Measurements from ENCODE around the gene PCDHB14. TPM values are rescaled to one million over a fixed set of nuclear protein-coding genes. Genes with fewer than 3 reads are reported as not detected.
"Not testable (repeated sequence)": the region's sequence is repeated elsewhere in the genome, so short reads cannot be mapped to it uniquely, and the experiment has no call there.

PCDHB14 gene
- total RNA-seq, 2 donors from 2014 or later = 1.2 to 1.7 TPM

DNA sequence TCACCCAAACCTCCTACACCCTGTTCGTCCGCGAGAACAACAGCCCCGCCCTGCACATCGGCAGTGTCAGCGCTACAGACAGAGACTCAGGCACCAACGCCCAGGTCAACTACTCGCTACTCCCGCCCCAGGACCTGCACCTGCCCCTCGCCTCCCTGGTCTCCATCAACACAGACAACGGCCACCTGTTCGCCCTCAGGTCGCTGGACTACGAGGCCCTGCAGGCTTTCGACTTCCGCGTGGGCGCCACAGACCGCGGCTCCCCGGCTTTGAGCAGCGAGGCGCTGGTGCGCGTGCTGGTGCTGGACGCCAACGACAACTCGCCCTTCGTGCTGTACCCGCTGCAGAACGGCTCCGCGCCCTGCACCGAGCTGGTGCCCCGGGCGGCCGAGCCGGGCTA lies 22.0 kb upstream of the PCDHB14 start:
- DNase-seq; intact Hi-C loops (cut with DNase I, micrococcal nuclease); ATAC-seq: not testable (repeated sequence)

DNA sequence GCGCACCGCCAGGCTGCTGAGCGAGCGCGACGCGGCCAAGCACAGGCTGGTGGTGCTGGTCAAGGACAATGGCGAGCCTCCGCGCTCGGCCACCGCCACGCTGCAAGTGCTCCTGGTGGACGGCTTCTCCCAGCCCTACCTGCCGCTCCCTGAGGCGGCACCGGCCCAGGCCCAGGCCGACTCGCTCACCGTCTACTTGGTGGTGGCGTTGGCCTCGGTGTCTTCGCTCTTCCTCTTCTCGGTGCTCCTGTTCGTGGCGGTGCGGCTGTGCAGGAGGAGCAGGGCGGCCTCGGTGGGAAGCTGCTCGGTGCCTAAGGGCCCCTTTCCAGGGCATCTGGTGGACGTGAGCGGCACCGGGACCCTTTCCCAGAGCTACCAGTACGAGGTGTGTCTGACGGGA lies 21.5 kb upstream of the PCDHB14 start:
- ATAC-seq = not testable (repeated sequence)

DNA sequence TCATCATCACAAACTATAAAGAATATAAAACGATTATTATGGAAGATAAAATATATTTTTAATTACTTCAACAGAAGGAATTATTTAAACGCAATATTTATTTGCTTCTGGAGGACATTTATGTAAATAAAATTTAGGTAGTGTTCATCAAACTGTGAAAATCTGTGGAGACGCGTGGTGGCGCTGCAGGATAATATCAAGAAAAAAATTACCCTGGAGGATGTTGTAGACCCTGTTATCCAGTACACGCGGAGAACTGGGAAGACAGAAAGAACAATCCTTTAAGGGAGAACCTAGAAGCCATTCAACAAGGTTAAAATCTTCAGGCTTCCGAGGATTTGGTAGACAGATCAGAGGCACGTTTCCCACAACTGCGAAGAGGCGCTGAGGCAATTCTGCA lies 14.7 kb upstream of the PCDHB14 start, which contains the start of gene PCDHB12:
Gene PCDHB12, plus strand, starts transcription at position 242 of the 400 bp plus-strand sequence. CDS start 189 bp downstream, outside the sequence.
- intact Hi-C loops (cut with DNase I, micrococcal nuclease) = no loop called here
- ATAC-seq (no peak), DNase-seq (no peak)

More for the DNA sequence above, 21.5 kb upstream of the PCDHB14 start:
- intact Hi-C loops (cut with DNase I, micrococcal nuclease); DNase-seq: not testable (repeated sequence)

DNA sequence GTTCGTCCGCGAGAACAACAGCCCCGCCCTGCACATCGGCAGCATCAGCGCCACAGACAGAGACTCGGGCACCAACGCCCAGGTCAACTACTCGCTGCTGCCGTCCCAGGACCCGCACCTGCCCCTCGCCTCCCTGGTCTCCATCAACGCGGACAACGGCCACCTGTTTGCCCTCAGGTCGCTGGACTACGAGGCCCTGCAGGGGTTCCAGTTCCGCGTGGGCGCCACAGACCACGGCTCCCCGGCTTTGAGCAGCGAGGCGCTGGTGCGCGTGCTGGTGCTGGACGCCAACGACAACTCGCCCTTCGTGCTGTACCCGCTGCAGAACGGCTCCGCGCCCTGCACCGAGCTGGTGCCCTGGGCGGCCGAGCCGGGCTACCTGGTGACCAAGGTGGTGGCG lies 12.9 kb upstream of the PCDHB14 start:
- intact Hi-C loops (cut with DNase I, micrococcal nuclease); DNase-seq; ATAC-seq: not testable (repeated sequence)

DNA sequence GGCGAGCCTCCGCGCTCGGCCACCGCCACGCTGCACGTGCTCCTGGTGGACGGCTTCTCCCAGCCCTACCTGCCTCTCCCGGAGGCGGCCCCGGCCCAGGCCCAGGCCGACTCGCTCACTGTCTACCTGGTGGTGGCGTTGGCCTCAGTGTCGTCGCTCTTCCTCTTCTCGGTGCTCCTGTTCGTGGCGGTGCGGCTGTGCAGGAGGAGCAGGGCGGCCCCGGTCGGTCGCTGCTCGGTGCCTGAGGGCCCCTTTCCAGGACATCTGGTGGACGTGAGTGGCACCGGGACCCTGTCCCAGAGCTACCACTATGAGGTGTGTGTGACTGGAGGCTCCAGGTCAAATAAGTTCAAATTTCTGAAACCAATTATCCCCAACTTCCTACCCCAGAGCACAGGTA lies 12.3 kb upstream of the PCDHB14 start:
- intact Hi-C loops (cut with DNase I, micrococcal nuclease); DNase-seq; ATAC-seq: not testable (repeated sequence)

DNA sequence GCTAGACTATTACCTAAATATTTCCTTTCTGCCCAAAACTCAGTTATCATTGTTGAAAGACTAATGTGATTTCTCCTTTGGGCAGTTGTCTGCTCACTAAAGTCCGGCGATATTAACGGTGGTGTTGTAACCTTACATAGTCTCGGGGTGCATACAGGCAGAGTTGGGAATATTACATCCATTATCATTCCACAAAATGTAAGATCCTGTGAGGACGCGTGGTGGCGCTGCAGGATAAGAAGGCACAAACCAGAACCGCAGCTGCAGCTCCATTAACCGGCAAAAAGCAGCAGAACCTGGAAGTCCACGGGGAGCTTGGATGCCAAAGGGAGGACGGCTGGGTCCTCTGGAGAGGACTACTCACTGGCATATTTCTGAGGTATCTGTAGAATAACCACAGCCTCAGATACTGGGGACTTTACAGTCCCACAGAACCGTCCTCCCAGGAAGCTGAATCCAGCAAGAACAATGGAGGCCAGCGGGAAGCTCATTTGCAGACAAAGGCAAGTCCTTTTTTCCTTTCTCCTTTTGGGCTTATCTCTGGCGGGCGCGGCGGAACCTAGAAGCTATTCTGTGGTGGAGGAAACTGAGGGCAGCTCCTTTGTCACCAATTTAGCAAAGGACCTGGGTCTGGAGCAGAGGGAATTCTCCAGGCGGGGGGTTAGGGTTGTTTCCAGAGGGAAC lies 9.3 kb upstream of the PCDHB14 start, which contains the start of gene PCDHB13:
Gene PCDHB13, plus strand, starts transcription at position 264 of the 684 bp plus-strand sequence. Its CDS starts 205 bp downstream, at position 469.
- intact Hi-C loops (cut with DNase I, micrococcal nuclease) = not testable (repeated sequence)
- peak; percentile 49 for ATAC-seq
- peak in 1 of 2 donors; percentile 45 for DNase-seq

DNA sequence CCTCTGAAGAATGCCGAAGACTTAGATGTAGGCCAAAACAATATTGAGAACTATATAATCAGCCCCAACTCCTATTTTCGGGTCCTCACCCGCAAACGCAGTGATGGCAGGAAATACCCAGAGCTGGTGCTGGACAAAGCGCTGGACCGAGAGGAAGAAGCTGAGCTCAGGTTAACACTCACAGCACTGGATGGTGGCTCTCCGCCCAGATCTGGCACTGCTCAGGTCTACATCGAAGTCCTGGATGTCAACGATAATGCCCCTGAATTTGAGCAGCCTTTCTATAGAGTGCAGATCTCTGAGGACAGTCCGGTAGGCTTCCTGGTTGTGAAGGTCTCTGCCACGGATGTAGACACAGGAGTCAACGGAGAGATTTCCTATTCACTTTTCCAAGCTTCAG lies 8.6 kb upstream of the PCDHB14 start:
- ATAC-seq; DNase-seq; intact Hi-C loops (cut with DNase I, micrococcal nuclease): not testable (repeated sequence)

DNA sequence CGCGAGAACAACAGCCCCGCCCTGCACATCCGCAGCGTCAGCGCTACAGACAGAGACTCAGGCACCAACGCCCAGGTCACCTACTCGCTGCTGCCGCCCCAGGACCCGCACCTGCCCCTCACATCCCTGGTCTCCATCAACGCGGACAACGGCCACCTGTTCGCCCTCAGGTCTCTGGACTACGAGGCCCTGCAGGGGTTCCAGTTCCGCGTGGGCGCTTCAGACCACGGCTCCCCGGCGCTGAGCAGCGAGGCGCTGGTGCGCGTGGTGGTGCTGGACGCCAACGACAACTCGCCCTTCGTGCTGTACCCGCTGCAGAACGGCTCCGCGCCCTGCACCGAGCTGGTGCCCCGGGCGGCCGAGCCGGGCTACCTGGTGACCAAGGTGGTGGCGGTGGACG lies 7.6 kb upstream of the PCDHB14 start:
- ATAC-seq; DNase-seq; intact Hi-C loops (cut with DNase I, micrococcal nuclease): not testable (repeated sequence)

DNA sequence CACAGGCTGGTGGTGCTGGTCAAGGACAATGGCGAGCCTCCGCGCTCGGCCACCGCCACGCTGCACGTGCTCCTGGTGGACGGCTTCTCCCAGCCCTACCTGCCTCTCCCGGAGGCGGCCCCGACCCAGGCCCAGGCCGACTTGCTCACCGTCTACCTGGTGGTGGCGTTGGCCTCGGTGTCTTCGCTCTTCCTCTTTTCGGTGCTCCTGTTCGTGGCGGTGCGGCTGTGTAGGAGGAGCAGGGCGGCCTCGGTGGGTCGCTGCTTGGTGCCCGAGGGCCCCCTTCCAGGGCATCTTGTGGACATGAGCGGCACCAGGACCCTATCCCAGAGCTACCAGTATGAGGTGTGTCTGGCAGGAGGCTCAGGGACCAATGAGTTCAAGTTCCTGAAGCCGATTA lies 7.1 kb upstream of the PCDHB14 start:
- ATAC-seq; intact Hi-C loops (cut with DNase I, micrococcal nuclease); DNase-seq: not testable (repeated sequence)

DNA sequence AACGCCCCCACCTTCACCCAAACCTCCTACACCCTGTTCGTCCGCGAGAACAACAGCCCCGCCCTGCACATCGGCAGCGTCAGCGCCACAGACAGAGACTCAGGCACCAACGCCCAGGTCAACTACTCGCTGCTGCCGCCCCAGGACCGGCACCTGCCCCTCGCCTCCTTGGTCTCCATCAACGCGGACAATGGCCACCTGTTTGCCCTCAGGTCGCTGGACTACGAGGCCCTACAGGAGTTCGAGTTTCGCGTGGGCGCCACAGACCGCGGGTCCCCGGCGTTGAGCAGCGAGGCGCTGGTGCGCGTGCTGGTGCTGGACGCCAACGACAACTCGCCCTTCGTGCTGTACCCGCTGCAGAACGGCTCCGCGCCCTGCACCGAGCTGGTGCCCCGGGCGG lies 1.7 kb downstream of the PCDHB14 start:
- ATAC-seq; intact Hi-C loops (cut with DNase I, micrococcal nuclease): not testable (repeated sequence)

DNA sequence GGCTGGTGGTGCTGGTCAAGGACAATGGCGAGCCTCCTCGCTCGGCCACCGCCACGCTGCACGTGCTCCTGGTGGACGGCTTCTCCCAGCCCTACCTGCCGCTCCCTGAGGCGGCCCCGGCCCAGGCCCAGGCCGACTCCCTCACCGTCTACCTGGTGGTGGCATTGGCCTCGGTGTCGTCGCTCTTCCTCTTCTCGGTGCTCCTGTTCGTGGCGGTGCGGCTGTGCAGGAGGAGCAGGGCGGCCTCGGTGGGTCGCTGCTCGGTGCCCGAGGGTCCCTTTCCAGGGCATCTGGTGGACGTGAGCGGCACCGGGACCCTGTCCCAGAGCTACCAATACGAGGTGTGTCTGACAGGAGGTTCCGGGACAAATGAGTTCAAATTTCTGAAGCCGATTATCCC lies 2.3 kb downstream of the PCDHB14 start:
- ATAC-seq; intact Hi-C loops (cut with DNase I, micrococcal nuclease); DNase-seq: not testable (repeated sequence)

More for the DNA sequence above, 1.7 kb downstream of the PCDHB14 start:
- not testable (repeated sequence) for DNase-seq

DNA sequence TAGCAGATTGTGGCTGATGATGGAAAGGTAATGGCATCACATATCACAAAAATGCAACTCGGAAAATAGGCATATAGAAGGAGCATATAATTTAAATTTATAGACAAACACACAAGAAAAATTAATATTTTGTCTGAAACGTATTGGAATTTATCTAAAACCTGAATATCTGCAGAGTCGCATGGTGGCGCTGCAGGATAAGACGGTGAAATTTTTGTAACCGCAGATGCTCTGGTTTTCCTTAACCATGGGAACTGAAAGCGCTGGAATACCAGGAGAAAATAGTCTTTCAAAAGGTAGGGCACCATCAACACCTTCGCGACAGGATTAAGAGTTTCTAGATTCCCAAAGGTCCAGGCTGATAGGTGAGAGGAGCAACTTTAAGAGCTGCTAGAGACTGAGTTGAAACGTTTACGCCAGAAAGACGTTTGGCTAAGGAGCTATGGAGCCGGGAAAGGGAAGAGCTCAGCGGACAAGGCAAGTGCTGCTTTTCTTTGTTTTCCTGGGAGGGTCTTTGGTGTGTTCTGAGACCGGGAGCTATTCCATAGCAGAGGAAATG lies 11.0 kb downstream of the PCDHB14 start:
- intact Hi-C loops (cut with DNase I, micrococcal nuclease) = no loop called here
- no peak for DNase-seq
- ATAC-seq = no peak

DNA sequence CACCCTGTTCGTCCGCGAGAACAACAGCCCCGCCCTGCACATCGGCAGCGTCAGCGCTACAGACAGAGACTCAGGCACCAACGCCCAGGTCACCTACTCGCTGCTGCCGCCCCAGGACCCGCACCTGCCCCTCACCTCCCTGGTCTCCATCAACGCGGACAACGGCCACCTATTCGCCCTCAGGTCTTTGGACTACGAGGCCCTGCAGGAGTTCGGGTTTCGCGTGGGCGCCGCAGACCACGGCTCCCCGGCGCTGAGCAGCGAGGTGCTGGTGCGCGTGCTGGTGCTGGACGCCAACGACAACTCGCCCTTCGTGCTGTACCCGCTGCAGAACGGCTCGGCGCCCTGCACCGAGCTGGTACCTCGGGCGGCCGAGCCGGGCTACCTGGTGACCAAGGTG lies 12.8 kb downstream of the PCDHB14 start:
- intact Hi-C loops (cut with DNase I, micrococcal nuclease); ATAC-seq; DNase-seq: not testable (repeated sequence)

DNA sequence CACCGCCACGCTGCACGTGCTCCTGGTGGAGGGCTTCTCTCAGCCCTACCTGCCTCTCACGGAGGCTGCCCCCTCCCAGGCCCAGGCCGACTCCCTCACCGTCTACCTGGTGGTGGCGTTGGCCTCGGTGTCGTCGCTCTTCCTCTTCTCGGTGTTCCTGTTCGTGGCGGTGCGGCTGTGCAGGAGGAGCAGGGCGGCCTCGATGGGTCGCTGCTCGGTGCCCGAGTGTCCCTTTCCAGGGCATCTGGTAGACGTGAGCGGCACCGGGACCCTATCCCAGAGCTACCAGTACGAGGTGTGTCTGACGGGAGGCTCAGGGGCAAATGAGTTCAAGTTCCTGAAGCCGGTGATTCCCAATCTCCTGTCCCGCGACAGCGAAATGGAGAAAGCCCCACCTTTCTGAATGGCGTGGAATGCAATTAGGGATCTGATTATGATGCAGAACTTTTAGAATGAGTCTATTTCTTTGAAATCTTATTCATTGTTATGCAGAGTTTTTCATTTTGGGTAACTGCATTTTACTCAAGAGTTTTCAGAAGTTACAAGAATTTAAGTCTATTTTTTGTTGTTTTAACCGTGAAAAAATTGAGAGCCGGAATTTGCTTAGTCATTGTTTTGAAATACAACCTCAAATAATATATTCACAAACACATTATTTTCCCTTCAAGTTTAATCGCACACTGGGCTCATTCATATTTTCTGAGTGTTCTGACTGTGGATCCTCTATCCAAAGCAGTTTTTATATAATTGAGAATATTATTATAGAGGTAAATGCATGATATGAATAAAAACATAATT lies 13.6 kb downstream of the PCDHB14 start:
- DNase-seq = no peak
- intact Hi-C loops (cut with DNase I, micrococcal nuclease) = no loop called here
- ATAC-seq = no peak

DNA sequence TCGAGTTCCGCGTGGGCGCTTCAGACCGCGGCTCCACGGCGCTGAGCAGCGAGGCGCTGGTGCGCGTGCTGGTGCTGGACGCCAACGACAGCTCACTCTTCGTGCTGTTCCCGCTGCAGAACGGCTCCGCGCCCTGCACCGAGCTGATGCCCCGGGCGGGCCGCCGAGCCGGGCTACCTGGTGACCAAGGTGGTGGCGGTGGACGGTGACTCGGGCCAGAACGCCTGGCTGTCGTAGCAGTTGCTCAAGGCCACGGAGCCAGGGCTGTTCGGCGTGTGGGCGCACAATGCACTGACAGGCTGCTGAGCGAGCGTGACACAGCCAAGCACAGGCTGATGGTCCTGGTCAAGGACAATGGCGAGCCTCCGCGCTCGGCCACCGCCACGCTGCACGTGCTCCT lies 18.4 kb downstream of the PCDHB14 start:
- ATAC-seq (no peak), DNase-seq (no peak)
- intact Hi-C loops (cut with DNase I, micrococcal nuclease) = no loop called here

DNA sequence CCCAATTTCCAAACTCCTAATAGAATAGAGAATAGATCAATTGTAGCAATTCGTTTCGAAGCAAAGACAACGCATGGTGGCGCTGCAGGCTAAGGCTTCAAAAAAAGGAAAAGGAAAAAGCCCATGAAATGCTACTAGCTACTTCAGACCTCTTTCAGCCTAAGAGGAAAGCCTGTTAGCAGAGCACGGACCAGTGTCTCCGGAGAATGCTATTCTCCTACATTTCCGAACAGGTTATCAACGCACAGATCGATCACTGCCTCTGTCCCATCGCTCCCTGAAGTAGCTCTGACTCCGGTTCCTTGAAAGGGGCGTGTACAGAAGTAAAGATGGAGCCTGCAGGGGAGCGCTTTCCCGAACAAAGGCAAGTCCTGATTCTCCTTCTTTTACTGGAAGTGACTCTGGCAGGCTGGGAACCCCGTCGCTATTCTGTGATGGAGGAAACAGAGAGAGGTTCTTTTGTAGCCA lies 22.1 kb downstream of the PCDHB14 start, which contains the start of gene PCDHB15:
Gene PCDHB15, plus strand, starts transcription at position 146 of the 468 bp plus-strand sequence. Its CDS starts 184 bp downstream, at position 330.
- intact Hi-C loops (cut with DNase I, micrococcal nuclease) = no loop called here
- DNase-seq (peak in 1 of 2 donors; percentile 12), ATAC-seq (no peak)

DNA sequence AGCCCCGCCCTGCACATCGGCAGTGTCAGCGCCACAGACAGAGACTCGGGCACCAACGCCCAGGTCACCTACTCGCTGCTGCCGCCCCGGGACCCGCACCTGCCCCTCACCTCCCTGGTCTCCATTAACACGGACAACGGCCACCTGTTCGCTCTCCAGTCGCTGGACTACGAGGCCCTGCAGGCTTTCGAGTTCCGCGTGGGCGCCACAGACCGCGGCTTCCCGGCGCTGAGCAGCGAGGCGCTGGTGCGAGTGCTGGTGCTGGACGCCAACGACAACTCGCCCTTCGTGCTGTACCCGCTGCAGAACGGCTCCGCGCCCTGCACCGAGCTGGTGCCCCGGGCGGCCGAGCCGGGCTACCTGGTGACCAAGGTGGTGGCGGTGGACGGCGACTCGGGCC lies 23.8 kb downstream of the PCDHB14 start:
- intact Hi-C loops (cut with DNase I, micrococcal nuclease); DNase-seq: not testable (repeated sequence)

DNA sequence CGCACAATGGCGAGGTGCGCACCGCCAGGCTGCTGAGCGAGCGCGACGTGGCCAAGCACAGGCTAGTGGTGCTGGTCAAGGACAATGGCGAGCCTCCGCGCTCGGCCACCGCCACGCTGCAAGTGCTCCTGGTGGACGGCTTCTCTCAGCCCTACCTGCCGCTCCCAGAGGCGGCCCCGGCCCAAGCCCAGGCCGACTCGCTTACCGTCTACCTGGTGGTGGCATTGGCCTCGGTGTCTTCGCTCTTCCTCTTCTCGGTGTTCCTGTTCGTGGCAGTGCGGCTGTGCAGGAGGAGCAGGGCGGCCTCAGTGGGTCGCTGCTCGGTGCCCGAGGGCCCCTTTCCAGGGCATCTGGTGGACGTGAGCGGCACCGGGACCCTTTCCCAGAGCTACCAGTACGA lies 24.3 kb downstream of the PCDHB14 start:
- DNase-seq; ATAC-seq; intact Hi-C loops (cut with DNase I, micrococcal nuclease): not testable (repeated sequence)

More for the DNA sequence above, 23.8 kb downstream of the PCDHB14 start:
- ATAC-seq = not testable (repeated sequence)

DNA sequence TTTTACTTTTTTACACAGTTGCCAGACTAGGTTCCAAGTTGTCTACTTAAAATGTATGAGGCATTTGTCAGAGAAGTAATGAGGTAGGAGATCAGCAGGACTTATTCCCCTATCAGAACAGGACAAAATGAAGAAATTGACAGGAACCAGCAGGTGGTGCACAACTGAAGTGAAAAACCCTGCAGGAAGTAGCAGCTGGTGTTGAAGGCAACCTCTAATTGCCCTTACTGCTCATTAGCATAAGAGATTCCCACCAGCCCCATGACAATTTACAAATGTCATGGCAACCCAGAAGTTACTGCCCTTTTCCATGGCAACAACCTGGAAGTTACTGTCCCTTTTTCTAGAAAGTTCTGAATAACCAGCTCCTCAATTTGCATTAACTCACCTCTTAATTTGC lies 27.4 kb downstream of the PCDHB14 start:
- intact Hi-C loops (cut with DNase I, micrococcal nuclease) = no loop called here
- ATAC-seq (no peak), DNase-seq (no peak)
